Right renal pelvis (tissue), 4 donors: ENCODE measurements around the gene DMTF1. TPM values are rescaled to one million over a fixed set of nuclear protein-coding genes. Genes with fewer than 3 reads are reported as not detected.
"Not testable (repeated sequence)": the region's sequence is repeated elsewhere in the genome, so short reads cannot be mapped to it uniquely, and the experiment has no call there.

ENCODE experiments used
- DNase-seq, 4 donors: peaks; one replicate each; pipeline ENCODE4 v3.0.0-alpha.2; 2013; ENCODE audit warnings: low read depth in 4 of 4, low spot score in 3 of 4, missing footprints in 1 of 4
- polyA plus RNA-seq, 4 donors: library from polyadenylated mRNA; unstranded; fragments of 120-200 nt; gene quantifications; one replicate each; pipeline ENCODE4 v1.2.1, GENCODE V29; 2013; ENCODE audit not compliant: insufficient read length in 4 of 4

The DMTF1 gene
- polyA plus RNA-seq, 4 donors, result 136 to 184 (median 144) TPM

DNA sequence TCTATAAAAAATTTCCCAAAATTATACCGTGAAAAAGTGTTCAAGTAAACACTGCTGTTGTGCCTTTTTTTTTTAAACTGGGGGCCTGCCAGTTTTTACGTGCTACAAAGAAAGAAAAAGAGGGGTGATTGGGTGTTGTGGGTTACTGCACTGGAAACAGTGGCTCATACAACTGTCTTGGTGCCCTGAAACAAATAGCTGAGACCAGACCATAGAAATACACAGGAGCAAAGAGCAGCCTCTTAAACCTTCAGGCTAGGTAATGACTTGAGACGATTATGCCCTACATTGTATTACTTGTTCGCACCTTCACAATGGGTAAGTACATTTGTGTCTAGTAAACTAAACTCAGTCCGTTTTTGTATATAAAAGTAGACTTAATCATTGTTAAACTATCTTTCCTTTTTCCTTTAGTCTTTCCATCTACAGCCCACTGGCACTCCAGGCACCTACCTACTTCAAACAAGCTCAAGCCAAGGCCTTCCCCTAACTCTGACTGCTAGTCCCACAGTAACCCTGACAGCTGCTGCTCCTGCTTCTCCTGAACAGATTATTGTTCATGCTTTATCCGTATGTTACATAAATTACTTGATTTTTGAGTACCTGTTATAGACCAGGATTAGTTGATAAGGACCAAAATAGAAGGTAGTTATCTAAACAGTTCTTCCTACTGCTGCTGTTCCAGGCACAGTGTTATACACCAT is 40.7 kb downstream of the DMTF1 start:
- DNase-seq, result no peak

DNA sequence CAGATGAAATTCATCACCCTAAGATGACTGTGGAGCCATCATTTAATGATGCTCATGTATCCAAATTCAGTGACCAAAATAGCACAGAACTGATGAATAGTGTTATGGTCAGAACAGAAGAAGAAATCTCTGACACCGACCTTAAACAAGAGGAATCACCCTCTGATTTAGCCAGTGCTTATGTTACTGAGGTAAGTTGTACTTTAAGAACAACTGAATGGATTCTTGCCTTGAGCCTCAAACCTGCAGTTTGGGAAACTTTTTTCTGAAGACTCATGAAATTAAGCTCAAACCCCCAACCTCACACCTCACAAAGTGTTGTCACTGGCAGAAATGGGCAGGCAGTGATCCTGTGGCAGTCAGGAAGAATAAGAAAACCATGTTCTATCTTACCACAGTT is 41.7 kb downstream of the DMTF1 start:
- no peak for DNase-seq

DNA sequence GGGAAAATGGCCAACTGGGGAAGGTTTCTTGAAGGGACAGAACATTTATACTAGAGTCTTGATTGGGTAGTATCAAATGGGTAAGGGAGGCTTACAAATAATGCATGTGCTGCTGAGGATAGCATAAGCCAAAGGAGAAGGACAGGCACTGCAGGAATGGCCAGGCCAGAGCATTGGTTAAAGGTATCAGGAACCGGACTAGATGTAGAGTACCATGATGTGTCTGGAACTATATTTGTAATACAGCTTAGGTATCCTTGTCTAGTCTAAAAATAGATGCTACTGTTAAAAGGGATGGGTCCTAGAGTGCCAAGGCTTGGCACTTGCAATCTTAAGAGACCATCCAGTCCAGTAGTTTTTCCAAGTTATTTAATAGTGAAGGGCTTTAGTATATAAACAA is 47.0 kb downstream of the DMTF1 start:
- no peak for DNase-seq

DNA sequence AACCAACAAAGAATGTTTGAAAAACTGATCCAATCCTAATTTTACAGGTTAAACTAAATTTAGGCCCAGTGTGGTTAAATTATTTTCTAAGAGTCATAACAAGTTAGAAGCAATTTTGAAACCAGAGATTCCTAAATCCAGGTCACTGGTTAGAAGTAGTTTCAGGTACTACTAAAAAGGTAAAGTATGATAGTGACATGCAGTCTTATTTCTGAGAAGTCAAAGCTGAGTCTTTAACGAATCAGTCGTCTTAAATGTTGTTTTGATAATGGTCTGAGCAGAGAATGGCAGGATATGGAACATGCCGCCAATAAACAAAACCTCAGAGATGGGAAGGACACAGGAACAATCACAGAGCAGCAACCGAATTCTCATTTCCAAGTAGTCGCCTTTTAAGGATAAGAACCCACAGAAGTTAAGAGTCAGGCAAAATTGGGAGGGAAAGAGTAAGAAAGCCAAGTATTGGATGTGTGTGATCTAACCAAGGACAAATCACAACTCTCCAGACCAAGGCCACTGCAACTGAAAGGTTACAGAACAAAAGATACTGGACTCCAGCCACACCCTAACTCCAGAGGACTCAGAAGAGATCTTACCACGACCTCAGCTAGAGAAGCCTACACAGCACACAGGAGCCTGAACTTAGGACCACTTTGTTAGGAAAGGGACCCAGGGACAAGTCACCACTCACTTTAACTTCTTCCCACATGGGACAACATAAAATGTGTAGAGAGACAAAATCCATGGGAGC is 47.6 kb downstream of the DMTF1 start:
- no peak for DNase-seq

DNA sequence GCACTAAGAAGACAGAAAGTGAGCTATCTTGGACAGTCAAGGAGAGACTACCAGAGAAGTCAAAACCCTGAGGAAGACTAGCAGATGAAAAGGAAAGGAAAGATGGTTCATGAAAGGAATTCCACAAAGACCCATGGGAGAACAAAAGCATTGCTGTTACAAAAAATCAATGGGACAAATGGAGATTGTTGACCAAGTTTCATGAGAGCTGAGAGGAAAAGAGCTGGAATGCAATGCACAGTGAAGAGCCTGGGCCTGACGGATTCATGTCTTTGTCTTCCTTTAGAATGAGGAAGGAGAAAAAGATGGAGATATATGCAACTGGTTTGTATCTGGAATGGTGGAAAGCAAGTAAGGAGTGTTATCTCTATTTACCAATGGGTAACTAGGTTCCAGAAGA is 50.0 kb downstream of the DMTF1 start:
- no peak for DNase-seq

DNA sequence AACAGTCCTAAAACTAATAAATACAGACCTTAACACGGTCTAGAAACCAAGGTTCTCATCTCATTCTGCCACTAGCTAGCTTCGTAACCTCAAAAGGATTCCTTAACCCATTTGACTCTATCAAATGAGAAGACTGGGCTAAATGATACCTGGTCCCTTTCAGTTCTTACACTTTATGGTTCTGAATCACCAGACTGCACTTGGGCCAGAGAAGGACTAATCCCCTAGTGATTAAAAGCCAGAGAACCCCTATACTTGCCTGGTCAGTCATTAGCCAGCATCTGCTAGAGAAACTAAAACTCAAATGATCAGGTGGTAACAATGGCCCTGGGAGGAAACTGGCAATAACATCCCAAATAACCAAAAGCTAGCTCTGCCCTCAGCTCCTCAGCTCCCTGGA is 50.5 kb downstream of the DMTF1 start:
- no peak for DNase-seq

DNA sequence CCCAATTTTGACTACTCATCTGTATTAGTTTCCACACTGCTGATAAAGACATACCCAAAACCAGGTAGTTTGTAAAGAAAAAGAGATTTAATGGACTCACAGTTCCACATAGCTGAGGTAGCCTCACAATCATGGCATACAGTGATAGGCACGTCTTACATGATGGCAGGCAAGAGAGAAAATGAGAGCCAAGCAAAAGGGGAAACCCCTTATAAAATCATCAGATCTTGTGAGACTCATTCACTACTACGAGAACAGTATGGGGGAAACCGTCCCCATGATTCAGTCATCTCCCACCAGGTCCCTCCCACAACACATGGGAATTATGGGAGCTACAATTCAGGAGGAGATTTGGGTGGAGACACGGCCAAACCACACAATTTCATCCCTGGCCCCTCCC is 51.7 kb downstream of the DMTF1 start:
- not testable (repeated sequence) for DNase-seq

DNA sequence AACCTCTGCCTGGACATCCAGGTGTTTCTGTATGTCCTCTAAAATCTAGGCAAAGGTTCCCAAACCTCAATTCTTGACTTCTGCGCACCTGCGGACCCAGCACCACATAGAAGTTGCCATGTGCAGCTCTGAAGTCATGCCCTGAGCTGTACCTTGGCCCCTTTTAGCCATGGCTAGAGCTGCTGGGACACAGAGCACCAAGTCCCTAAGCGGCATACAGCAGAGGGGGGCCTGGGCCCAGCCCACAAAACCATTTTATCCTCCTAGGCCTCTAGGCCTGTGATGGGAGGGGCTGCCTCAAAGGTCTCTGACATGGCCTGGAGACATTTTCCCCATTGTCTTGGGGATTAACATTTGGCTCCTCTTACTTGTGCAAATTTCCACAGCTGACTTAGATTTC is 52.7 kb downstream of the DMTF1 start:
- no peak for DNase-seq

DNA sequence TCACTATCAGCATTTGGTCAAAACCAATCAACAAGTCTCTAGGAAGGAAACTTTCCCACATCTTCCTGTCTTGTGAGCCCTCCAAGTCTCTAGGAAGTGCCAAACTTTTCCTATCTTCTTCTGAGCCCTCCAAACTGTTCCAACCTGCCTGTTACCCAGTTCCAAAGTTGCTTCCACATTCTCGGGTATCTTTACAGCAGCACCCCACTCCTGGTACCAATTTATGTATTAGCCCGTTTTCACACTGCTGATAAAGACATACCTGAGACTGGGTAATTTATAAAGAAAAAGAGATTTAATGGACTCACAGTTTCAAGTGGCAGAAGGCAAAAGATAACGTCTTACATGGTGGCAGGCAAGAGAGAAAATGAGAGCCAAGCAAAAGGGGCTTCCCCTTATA is 53.4 kb downstream of the DMTF1 start:
- not testable (repeated sequence) for DNase-seq

DNA sequence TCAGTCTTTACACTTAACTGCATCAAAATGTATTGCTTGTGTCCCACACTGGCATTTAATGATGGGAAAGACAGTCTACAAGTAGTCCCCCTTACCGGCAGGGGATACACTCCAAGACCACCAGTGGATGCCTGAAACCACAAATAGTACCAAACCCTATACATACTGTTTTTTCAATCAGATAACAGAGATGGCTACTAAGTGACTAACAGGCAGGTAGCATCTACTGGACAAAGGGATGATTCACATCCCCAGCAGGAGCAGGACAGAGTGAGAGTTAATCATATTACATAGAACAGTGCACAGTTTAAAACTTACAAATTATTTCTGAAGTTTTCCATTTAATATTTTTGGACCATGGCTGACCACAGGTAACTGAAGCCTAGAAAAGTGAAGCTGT is 54.1 kb downstream of the DMTF1 start:
- no peak for DNase-seq

DNA sequence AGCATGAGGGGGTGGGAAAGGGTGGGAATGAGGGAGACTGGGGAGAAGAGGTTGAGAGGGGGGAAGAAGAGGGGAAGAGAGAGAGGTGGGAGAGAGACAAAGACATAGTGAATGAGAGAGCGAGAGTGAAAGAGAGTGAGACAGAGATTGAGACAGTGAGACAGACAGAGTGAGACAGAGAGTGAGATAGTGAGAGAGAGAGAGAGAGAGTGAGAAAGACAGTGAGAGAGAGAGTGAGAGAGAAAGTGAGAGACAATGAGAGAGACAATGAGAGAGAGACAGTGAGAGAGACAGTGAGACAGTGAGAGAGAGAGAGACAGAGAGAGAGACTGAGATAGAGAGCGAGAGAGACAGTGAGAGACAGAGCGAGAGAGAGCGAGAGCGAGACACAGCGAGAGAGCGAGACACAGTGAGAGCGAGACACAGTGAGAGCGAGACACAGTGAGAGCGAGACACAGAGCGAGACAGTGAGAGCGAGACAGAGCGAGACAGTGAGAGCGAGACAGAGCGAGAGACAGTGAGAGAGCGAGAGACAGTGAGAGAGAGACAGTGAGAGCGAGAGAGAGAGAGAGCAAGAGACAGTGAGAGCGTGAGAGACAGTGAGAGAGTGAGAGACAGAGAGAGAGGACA is 57.2 kb downstream of the DMTF1 start:
- DNase-seq, result no peak

DNA sequence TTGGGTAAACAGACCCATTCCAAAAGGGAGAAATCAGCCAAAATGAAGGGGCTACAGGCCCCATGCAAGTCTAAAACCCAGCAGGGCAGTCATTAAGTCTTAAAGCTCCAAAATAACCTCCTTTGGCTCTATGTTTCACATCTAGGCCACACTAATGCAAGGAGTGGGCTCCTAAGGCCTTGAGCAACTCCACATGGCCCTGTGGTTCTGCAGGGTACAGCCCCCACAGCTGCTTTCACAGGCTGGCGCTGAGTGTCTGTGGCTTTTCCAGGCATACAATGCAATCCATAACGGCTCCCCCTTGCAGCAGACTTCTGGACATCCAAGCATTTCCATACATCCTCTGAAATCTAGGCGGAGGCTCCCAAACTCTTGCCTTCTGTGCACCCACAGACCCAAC is 58.3 kb downstream of the DMTF1 start:
- DNase-seq, result no peak

DNA sequence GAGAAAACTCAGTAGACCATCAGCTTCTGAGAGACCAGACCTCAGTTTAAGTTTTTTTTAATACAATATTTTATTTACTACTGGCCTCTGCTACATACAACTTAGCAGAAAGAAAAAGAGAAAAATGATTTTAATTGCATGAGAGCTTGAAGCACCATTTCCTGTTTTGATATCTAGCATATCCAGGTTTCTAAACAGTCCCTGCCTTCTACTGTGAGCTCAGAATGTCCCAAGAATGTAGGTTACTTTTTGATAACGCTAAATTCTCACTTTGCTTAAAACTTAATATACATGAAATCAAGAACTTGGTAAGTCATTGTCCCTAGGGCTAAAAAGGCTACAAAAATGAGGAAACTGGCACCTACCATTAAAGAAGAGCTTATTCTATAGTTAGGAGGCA is 60.2 kb downstream of the DMTF1 start:
- no peak for DNase-seq

DNA sequence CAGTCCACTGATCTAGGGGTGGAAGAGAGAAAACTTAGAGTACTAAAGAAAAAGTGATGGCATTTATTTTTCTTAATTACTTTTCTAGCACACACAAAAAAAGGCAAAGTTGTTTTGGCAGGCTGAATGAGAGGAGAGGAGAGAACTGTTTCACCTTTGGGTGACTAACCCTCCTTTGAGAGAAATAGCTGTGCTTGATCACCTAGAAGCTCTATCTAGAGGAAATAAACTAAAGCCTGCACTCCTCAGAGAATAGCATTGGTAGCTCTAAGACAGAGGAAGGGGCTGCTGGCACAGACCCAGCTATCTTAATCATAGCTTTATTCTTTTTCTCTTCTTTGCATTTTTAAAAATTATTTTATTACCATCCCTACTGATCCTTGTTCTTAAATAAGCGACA is 61.0 kb downstream of the DMTF1 start:
- no peak for DNase-seq

DNA sequence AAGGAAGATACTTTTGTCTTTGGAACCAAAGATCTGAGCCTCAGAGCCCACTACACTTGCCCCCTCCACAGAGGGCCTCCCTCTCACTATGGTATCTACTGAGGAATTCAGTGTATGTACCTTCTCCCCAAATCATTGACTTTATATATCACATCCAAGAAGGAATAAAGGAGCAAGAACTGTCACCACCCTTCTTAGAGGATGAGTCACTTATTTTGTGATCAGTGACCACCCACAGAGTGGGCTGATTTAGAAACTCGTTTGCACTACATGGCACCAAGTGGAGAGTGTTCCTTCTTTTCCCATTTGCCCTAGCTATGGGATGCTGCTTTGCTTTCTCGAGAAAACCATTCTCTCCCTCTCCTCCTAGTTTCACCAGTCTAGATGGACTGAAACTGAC is 61.6 kb downstream of the DMTF1 start:
- DNase-seq, result no peak

DNA sequence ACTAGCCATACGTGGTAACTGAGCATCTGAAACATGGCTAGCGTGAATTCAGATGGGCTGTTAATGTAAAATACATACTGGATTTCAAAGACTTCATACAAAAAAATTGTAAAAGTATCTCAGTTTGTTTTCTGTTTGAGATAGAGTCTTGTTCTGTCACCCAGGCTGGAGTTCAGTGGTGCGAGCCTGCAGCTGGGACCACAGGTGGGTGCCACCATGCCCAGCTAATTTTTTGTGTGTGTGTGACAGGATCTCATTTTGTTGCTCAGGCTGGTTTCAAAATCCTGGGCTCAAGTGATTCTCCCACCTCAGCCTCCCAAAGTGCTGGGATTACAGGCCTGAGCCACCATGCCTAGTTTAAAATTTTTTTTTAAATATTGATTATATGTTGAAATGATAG is 62.8 kb downstream of the DMTF1 start:
- no peak for DNase-seq

DNA sequence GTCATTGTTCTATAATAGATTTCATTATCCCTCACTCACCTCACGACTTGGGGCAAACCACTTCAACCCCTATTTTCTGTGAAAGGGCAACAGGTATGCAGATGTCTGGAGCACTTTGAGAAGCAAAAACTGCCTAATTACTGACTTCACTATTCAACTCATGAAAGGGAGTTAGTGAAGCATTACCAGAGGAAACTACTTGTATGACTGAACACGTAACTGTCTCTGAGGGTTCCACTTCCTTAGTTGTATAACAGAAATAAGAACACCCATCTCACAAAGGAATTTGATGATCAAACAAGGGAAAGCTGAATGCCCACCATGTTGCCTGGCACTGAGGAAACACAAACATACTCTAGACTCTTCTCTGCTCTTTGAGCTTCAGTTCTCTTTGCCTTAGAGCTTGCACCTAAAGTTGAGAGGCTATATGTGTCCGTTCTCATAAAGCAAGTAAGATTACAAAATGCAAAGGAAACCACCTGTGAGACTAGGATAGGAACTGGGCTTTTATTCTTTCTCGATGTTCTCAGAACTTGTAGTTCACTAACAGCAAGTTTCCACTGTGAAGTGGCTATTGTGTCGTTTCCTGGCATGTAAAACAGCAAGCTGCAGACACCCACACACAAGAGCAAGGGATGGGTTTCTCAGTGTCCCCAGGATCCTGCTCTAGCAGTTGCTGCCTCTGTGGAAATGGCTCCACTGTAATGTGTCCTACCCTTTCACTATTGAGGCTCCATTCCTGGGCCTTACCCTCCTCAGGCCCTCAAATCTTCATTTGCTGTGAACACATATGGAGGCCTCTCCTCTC is 64.7 kb downstream of the DMTF1 start:
- DNase-seq, result no peak

DNA sequence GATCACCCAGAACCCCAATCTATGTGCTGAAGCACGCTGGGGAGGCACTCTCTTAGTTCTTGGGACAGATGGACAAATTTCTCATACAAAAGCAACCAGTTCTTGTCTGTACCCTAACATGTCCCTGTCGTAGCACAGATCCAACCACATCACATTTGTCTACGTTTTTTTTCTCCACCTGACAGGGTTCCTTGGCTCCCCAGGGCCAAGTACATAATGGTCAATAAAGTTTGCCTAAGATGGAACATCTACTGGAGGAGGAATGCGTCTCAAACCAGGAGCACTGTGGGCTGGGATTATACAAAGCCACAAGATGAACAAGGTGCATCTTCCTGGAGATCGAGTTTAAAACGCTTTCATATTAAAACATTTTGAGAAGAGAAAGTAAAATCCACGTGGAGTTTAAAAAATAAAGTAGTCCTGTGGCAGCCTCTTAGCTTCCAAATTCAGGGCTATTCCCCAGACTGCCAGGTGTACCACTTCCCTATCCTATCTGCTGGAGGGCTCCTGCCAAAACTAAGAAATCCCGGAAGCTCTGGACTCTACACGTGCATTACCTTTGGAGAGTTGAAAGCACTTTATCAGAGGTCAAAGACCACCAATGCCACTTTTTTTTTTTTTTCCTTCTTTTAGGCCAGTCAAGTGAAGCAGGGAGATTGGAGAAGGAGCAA is 65.9 kb downstream of the DMTF1 start:
- DNase-seq, result no peak

DNA sequence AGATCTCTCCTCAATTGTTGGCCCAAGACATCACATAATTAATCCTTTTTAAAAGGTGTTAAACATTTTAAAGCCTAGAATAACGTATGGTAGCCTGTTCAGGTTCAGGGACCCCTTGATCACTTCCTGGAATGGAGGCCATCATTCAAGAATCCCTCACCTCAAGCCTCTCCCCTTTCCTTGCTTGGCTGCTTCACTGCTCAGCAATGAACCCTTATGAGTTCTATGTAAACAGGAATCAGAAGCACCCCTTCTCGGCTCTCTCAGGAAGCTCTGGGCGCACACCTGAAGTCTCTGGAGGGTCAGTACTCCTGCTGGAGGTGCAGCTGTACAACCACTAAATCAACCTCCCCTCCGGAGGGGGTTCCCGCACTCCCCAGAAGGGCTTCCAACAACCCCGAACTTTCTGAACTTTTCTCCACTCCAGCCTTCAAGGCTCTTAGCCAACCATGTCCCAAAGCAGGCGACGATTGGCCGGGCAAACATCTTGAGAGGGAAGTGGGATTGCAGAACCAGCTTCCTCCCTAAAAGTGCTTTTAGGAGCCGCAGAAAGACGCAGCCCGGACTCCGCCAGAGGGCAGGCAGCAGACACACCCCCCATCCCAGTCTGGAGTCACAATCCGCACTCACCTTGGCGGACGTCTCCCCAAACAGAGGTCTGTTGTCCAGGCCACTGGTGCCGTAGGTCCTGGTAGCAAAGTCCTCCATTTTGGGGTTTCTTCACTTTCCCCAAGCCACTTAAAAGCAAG is 66.7 kb downstream of the DMTF1 start:
- DNase-seq, result peak in 3 of 4 donors; percentile 18 to 32 (median 27)

DNA sequence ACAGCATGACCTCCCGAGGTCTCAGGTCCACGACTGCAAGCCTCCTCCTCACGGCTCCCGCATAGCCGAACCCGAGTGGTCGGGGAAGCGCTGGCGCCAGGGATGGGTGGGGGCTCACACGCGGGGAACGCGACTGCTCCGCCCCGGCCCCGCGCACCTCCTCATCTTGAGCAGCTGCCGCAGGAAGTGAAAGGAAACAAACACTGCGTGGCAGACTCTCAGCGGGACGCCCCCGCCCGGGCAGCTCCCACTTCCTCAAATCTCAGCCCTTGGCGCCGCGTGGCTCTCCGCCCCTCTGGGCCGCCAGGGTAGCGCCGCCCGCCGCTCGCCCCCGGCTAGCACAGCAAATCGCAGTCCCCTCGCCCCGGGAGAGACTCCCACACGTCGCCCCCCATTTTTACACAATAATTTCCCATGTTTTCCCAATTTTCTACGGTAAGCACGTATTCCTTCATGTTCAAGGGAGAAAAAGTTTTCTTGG is 67.3 kb downstream of the DMTF1 start, which contains the start of gene TMEM243:
TMEM243 (minus strand) TSS at position 188 of the 481 bp plus-strand sequence. CDS start 229 bp downstream, outside the sequence.
- peak; percentile 36 to 52 (median 46) for DNase-seq
